H54 (cell line): Measurements from ENCODE around the gene RBBP8NL.

Source experiments
- DNase-seq: peaks from one replicate; pipeline ENCODE4 v3.0.0; 2011; ENCODE audit warnings: low spot score, mixed read lengths; ENCODE audit not compliant: insufficient read length
- FAIRE-seq: peaks from 3 replicates; lab custom pipeline; 2011; peaks lifted over from hg19 to GRCh38; lab: Jason Lieb, UNC
- POLR2A ChIP-seq: IDR thresholded peaks from 2 replicates; pipeline ENCODE4 v1.6.1; 2011; ENCODE audit warnings: low read depth, mild to moderate bottlenecking, low read length

The RBBP8NL gene

DNA sequence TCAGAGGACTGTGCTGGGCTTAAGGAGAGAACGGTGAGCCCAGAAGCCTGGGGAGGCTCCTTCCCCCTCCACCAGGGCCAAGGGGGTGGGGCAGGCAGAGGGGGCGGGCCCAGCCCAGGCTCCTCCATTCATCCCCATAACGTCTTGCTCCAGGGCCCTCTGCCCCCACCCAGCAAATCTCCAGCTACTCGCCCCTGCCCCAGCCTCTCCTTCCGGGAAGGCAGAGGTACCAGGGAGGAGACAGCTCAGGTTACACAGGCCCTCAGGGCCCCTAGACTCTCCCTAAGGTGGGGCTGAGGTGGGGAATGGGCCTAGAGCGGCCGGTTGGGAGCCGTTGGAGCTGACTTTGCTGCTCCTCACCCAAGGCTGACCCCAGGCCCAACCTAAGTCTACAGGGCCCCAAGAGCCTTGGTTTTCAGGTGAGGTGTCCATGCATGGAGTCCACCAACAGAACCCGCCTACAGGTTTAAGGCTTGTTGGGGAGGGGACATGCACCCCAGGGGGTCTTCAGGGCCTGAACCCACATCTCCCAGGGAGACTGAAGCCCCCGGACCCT is 61.4 kb downstream of the RBBP8NL start:
- FAIRE-seq (no peak), DNase-seq (peak; percentile 67)
- TF ChIP-seq POLR2A = no peak

DNA sequence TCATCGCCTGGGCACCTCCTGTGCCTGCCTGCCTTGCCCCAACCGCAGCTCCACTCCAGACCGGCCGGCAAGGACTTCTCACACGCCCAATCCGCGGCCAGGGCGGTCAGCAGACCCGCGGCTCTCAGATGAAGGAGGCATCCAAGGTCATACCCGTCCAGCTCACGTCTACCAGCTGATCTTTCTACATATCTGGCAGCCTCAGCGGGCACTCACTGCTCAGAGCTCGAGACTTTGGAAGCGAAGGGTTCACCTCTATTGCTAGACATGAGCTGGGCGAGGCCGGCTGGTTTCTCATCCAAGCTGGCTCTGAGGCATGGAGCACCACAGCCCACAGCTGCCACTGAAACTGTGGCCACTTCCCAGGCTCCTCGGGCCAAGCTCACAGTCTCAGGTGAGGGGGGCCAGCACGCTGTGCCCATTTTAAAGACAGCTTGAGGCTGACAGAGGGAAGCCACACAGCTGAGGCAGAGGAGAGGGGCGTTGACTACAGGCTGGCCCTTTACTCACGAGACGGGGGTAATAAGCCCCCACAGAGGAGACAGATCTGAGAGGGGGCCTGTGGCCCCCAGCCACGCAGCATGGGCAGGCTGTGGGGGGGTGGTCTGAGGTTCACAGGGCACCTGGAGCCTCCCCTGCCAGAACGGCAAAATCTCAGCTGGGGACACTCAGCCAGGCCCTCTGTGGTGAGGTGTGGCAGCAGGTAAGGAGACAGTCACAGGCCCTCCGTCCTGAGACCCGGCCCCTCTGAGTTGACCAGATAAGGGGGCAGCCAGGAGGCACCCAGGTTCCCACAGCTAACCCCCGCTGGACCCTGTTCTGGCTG is 62.2 kb downstream of the RBBP8NL start:
- DNase-seq (no peak), FAIRE-seq (no peak)
- no peak for TF ChIP-seq POLR2A

DNA sequence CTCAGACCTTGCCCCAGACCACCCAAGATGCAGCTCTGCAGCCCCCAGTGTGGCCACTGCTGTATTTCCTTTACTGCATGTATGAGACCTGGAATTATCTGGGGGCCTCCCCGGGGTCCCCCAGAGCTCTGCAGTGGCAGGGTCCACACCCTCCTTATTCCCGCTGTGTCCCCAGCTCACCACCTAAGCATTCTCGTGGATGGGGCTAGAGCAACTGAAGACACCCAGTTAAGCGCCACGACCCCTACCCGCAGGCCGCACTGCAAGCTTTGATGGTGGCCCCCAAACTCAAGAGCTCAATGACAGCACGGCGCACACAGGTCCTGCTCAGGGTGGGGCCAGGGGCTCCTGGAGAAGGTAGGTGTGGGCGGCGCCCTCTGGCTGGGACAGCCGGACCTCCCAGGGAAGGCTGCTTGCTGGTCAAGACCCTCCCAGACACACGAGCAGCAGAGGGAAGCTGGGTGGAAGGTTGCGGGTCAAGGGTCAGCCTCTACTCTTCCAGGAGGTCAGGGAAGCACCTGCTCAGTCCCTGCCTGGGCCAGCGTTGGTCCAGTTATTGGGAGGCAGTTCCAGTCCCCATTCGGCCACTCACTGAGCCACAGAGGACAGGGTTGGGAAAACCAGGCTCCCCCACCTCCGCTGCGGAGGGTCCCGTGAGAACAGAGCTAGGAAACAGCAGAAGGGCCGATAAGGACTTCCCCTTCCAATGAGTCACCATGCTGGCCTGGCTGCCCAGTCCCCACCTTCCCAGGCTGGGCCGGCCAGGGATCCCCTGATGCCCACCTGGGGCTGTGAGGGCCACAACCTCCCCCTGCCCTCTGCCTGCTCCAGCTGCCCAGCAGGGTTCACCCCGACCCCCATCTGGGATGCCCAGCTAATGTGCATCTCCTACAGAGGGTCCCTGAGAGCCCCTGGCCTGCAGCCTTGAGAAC is 63.2 kb downstream of the RBBP8NL start:
- no peak for DNase-seq
- FAIRE-seq = no peak

DNA sequence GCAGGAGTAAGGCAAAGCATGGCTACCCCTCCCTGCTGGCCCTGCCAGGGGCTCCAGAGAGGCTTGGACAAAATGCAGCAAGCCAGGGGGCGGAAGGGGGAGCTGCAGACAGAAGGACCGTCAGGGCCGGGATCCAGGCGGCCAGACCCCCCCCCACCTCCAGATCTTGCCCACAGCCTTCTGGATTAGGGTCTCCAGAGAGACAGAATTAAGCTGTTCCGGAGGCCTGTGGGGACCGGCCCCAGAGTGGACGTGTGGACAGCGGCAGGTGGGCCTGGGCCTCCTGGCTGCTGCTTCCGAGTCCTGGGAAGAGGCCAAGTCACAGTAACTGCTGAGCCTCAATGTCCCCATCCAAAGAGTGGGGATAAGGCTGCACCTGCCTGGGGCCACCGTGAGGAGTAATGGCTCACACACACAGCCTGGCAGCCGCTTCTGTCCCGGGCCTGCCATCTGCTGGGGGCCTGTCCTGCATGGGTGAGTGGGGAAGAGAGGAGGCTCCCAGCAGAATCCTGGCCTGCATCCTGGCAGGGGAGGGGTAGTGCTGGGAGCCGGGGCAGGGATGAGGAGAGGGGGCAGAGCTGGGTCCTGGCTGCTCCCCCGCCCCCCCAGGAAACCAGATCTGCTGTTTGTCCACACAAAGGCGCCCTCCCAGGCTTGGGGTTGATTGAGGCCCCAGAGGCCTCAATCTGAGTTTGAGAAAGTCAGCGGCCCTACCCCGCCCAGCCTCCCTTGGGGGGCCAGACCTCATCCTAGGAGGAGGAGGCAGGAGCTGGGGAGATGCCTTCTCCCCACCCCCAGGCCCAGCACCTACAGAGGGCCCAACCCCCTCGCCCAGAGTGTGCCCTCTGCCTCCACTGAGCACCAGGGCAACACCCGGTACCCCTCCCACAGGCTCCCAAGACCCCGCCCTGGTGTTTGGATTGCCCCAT is 64.1 kb downstream of the RBBP8NL start:
- TF ChIP-seq POLR2A = no peak
- FAIRE-seq = no peak
- DNase-seq = no peak

More for the DNA sequence above, 63.2 kb downstream of the RBBP8NL start:
- TF ChIP-seq POLR2A = no peak

DNA sequence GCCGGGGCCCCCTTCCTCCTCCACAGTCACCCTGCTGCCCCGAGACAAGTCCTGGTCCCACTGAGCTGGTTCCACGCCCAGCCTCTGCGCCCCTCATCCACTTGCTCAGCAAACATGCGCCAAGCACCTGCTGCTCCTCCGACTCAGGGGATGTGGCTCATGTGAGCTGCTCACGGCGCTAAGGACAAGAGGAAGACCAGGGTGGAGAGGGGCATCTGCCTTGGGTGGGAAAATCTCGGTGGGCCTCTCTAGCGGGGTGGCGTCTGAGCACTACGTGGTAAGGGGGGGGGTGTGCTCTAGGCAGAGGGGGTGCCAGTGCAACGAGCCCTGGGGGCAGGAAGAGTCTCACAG is 64.8 kb downstream of the RBBP8NL start:
- no peak for TF ChIP-seq POLR2A
- DNase-seq (no peak), FAIRE-seq (no peak)

DNA sequence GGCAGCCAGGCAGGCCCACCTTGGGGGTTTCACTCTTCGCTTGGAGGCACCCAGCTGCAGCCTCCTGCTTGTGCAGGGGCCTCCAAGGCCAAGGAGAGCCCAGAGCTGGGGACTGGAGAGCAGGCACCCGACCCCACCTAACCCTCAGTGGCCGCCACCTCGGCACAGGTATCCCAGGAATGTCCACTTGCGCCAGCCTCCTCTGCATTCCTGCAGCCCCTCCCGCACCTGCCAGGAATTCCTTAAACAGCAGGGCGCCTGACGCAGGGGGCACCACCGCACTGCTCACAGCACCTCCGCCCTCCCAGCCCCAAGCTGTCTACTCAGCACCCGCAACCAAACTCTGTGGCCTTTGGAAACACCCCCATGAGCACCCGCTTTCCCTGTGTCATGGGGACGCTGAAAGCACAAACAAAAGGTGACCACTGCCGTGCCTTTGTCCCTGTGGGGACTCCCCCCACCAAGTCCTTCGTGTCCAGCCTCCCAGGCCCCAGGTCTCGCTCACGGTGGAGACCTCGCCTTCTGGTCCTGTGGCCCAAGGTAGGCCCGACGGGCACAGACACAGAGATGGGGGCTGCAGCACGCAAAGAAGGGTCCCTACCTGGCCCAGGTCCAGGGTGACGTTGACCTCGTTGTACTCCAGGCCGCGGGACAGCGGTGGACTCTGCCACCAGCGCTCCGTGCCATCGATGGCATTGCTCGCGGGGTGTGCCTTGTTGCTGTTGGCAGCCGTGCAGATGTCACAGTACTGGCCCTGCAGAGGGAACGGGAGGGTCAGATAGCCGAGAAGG is 65.3 kb downstream of the RBBP8NL start:
- no peak for DNase-seq
- TF ChIP-seq POLR2A = no peak
- no peak for FAIRE-seq

DNA sequence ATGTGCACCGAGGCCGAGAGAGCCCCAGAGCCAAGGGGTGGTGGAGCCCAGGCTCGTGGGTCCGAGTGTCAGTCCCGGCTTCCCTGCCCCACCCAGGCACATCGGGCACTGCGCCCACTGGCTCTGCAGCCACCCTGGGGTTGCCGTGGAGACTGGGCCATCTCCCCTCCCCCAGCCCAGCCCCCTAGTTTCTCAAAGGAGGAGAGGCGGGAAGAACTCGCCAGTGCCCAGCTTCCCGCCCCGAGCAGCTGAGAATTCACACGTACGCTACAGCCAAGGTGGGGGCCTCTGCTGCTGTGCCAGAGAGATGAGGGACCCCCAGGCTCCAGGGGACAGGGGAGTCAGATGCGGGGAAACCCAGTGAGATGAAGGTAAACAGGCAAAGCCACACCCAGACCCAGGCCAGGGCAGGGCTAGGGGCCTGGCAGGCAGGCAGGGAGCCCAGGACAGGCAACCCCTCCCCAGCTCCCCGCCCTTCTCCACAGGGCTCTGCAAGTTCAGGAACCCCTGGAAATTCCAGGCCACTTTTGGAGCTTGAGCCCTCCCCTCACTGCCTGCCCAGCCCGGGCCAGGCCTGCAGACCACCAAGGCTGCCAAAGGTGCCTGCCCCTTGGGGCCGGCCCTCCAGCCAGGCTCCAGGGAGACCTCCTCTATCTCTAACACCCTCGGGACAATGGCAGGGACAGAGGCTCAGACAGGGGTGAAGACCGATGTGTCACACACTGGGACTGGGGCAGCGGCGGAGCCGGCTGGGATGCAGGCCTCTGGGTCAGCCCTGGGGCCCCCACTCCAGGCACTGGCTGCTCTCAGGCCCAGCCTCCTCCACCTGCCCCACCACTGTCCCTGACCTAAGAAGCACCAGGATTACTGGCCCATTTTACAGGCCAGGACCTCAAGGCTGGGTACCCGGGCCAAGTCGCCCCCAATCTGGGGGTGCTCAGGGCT is 66.2 kb downstream of the RBBP8NL start:
- DNase-seq (no peak), FAIRE-seq (no peak)
- no peak for TF ChIP-seq POLR2A
